Central memory CD4-positive, alpha-beta T cell (primary cell): ENCODE data around the gene EXOC6B.
"Not testable (repeated sequence)": the region's sequence is repeated elsewhere in the genome, so short reads cannot be mapped to it uniquely, and the experiment has no call there.

Experiments
- DNase-seq: peaks from one replicate; pipeline ENCODE4 v3.0.0; 2022

The EXOC6B gene

DNA sequence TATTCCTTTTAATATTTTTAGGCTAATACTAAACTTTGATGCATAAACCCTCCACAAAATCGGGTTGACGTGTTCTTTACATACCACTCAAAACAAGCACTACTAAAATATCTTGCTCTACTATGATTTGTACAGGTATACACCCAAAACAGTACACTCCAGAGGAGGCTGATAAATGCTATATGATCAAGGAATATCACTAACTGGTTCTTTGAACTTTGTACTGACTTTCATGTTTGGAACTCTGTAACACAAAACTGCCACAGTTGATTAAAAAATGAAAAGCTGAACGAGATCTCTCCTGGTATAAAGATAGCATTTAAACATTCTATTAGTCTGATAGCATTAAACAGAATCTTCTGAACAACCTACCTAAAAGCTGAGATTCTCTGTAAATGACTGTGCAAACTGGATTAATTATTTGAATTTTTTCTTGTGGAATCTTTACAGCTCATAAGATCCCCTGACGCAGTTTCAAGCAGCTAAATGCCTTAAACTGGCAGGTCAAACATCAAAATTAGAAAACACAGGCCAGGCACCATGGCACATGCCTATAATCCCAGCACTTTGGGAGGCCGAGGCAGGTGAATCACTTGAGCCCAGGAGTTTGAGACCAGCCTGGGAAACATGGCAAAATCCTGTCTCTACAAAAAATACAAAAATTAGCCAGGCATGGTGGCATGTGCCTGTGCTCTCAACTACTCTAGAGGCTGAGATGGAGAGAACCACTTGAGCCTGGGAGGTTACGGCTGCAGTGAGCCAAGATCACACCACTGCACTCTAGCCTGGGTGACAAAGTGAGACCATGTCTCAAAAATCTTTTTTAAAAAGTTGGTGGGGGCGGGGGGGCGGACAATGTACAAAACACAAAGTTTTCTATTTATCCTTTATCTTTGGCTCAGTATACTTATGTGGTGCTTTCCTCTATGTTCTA lies 150.6 kb downstream of the EXOC6B start:
- DNase-seq: no peak

DNA sequence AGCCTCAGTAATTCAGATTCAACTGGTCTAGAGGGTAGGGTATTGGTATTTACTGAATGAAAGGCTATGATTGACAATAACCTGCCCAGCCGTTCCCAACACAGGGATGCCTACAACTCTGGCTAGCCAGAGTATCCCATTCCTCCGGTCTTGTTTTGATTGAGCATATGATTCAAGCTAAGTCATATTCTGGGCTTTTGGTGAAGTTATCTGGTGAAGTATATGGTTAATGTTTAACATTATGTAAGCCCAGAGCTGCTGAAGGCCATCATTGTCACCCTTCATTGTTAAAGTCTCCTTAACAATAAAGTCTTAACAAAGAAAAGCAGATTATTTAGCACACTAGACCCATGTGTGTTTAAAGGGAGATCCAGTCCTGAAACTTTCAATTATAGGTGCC lies 152.6 kb downstream of the EXOC6B start:
- no peak for DNase-seq

DNA sequence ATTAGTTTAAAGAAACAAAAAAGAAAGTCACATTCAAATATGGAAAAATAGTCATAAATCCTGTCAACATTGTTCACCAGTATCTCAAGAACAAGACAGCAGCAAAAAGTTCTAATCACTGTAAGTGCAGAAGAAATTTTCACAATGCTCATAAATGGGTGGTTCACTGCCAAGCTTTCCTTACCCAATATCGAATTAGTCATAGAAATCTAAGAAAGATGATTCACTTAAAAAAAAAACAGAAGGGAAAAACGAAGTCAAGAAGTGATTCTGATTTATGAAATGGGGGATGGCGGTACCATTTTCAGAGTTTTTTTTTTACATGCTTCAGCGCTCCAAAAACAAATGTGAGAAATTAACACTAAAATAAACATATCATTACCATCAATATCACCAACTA lies 156.7 kb downstream of the EXOC6B start:
- DNase-seq: no peak

DNA sequence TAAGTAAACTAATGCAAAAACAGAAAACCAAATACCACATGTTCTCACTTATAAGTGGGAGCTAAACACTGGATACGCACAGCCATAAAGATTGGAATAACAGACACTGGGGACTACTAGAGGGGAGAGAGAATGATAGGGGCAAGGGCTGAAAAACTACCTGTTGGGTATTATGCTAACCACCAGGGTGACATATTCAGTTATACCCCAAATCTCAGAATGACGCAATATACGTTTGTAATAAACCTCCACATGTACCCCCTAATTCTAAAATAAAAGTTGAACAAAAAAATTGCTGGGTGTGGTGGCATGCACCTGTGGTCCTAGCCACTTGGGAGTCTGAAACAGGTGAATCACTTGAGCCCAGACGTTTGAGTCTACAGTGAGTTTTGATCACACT lies 157.2 kb downstream of the EXOC6B start:
- DNase-seq: no peak

DNA sequence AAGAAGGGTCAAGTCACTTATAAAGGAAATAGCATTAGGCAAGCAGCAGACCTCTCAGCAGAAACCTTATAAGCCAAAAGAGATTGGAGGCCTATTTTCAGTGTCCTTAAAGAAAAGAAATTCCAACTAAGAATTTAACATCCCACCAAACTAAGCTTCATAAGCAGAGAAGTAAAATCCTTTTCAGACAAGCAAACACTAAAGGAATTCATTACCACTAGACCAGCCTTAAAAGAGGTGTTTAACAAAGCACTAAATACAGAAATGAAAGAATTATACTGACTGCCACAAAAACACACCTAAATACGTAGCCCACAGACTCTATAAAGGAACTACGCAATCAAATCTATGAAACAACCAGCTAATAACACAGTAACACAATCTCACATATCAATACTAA lies 160.4 kb downstream of the EXOC6B start:
- no peak for DNase-seq

DNA sequence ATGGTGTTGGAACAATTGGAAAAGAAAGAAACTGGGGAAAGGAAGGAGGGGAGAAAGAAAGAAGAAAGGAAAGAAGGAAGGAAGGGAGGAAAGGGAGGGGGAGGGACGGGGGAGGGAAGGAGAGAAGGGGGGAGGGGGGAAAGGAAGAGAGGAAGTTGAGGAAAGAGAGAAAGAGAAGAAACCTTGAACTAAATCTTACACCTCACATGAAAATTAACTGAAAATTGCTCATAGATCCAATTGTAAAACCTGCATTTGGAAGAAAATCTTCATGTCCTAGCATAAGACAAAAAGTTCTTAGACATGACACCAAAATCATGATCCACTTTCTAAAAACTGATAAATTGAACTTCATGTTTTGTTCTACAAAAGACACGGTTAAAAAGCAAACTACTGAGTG lies 163.8 kb downstream of the EXOC6B start:
- no peak for DNase-seq

DNA sequence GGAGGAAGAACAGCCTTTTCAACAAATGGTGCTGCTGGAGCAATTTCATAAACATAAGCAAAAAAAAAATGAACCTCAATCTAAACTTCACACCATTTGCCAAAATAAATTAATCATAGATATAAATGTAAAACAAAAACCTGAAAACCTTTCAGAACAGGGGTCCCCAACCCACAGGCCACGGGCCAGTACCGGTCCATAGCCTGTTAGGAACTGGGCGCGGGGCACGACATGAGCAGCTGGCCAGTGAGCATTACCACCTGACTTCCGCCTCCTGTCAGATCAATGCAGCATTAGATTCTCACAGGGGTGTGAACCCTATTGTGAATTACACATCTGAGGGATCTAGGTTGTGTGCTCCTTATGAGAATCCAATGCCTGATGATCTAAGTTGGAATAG lies 176.0 kb downstream of the EXOC6B start:
- no peak for DNase-seq

DNA sequence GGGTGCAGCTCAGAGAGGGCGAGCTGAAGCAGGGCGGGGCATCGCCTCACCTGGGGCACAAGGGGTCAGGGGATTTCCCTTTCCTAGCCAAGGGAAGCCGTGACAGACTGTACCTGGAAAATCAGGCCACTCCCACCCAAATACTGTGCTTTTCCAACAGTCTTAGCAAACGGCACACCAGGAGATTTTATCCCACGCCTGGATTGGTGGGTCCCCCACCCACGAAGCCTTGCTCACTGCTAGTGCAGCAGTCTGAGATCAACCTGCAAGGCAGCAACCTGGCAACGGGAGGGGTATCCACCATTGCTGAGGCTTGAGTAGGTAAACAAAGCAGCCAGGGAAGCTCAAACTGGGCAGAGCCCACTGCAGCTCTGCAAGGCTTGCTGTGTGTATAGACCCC lies 184.6 kb downstream of the EXOC6B start:
- not testable (repeated sequence) for DNase-seq

DNA sequence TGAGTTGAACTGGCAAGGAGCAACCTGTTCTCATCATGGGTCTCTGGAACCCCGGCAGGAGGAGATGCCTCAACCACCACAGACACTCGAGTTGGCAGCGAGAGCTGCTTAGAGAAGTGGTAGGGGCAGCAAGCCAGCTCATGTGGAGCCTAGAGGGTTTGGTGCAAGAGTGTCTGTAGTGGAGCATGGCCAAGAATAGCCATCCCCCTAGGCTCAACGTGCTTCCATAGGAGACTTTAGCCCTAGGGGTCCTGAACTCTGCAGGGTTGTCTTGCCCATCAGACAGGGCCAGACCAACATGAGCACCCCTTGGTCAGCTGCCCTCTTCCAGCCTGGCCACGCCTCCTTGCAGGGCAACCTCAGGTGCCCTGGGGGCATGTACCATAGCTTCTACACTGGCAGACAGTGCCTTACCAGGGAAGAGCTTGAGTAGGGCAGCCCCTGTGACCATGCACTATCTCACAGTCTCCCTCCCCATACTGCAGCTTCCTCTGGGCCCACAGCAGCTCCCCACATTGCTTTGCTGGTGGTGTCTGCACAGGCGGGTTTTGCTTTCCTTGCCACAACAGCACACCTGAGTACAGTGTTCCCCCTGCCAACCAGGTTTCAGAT lies 187.1 kb downstream of the EXOC6B start:
- DNase-seq: no peak

DNA sequence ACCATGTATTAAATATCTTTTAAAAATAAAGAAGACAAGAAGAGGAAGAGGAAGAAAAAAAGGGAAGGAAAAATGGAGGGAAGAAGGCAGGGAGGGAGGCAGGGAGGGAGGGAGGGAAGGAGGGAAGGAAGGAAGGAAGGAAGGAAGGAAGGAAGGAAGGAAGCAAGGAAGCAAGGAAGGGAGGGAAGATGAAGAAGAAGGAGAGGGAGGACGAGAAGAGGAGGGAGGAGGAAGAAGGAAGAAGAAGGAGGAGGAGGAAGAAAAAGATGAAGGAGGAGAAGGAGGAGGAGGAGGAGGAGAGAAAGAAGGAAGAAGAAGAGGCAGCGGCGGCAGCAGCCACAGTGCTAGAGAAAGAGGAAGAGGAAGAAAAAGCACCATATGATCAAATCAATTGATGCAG lies 189.6 kb downstream of the EXOC6B start:
- DNase-seq: no peak

DNA sequence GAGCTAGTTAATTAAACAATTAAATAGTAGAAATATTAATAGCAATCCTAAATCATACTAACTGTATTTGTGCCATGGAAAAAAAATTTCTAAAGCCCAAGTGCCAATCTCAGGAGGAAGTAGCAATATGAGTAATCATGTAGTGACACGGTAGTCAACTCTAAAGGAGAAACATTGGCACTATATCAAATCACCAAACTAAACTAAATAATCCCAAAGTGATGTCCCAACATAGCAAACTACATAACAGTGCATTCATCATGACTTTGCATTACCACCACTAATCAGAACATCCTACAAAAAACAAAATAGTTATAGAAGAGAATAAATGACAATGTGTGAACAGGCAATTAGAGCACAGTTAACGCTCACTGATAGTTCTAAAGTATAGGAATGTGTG lies 195.1 kb downstream of the EXOC6B start:
- DNase-seq: no peak

DNA sequence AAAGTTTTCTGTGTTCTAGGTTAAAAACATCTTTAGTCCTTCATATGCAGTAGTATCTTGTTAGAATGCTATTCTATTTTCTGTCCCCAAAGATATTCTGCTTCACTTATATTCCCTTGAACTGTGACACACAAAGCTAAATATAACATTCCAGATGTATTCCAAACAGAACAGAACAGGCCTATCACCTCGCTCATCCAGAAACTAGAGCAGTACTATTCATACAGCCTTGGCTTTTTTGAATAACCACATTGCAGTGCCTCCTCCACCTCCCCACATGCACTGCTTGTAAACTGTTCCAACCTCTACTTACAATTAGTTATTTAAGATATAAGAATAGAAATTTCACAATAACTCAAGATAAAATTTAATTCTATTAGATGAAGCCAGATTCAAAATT lies 196.8 kb downstream of the EXOC6B start:
- DNase-seq: no peak

DNA sequence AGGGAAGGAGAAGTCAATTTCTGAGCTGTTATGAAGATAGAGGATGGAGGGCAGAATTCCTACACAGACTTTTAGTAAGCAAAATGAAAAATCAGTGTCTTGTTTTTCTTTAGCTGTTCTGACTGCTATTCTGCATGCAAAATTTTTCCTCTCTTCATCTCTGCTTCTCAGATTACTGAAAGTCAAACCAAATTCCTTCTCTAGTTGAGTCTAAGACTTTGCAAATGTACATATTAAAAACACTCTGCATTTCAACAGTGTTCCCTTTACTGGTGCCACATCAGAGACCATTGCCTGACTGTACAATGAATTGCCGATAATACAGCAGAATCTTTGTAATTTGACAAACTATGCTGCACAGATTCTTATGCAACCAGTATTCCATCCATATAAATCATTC lies 198.8 kb downstream of the EXOC6B start:
- no peak for DNase-seq

DNA sequence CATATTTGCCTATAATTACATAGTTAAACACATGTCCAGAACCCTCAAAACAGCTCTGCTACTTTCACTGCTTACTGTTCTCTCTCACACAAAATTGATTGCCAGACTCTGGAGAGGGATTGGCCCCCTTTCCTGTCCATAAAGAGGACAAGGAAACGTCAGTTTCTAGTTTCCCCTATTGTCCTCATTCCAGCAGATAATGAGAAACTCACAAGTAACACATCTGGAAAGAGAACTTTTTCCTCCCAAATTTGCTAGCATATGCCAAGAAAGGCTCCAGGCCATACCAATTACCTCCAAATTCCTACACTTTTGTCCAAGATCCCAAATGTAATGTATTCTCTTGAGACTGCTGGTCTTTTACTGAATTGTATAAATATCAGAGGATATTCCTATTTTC lies 200.5 kb downstream of the EXOC6B start:
- no peak for DNase-seq

DNA sequence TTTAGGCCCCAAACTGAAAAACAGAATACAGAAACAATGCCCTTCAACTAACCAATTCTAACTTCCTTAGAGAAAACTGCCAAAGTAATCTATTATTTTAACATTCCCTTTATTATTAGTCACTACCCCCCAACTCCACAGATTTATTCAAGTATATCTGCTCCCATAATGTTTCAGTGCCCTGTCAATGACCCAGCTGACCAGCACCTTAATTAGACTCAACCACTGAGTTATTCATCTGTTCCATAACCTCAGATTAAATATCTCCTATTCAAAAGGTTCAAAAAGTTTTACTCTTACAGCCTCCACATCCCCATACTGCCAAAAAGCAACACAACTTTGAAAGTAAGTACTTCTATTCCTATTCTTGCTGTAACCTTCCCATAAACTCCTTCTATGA lies 202.4 kb downstream of the EXOC6B start:
- DNase-seq: no peak

DNA sequence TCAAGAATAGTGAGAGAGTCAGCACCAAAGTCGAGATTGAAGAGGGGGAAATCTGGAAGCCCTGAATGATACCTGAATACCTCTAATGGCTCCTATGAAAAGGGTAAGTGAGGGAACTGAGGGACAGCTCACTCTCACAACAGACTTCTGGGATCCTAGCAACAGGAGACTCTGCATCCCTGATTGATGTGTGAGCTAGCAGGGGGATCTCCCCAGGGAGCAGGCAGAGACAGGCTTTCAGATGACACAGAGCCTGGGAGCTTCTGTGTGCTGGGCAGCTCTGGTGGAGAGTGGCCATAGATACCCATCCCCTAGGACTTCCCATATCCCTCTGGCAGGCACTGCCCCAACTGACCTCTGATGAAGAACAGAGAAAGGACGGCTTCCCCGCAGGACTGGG lies 206.2 kb downstream of the EXOC6B start:
- DNase-seq: no peak

DNA sequence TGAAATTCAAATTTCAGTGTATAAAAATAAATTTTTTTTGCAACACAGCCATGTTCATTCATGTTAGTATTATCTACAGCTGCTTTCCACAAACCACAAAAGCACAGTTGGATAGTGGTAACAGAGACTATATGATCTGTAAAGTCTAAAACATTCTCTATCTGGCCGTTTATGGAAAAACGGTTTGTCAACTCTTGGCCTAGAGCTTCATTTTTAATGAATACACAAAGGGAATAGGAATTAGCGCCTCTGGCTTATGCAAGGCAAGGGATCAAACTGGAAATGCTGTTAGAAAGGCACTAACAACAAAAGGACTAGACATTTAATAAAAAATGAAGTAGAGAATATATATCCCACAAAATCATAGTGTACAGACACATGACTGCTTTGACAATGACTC lies 211.9 kb downstream of the EXOC6B start:
- DNase-seq: no peak

DNA sequence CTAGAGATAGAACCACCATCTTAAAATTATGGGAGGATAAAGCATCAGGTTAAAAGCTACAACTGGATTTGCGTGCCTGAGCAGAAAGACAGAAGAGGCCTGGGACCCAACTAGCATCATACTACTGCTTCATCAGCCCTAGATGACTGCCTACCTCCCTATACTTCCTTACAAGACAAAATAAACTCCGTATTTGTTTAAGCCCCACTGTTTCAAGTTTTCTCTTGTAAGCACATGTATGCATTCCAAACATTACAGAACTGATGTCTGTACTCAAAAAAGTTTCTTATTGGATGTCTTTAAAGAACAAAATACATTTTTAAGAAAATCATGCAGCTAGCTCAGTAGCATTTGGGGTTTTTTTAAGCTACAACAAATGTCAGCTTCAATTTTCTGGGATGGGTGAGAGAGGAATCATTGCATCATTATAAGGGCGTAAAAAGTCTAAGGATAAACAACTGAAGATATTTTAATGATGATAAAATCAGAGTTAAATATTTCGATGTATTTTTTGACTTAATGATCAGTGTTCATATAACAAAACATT lies 213.1 kb downstream of the EXOC6B start:
- no peak for DNase-seq

DNA sequence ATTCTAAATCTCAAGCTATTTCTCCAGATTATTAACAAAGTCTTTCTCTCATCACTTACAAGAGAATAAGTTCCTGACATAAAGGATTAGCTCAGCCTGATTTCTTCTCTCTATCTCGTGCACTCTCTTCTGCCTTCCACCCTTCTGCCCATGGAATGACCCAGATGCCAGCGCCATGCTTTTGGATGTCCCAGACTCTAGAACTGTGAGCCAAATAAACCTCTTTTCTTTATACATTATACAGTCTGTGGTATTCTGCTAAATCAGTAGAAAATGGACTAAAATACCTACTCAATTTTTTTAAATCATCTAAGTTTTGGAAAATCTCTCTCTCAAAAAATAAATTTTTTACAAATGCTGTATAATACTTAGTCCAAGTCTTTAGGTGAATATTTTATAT lies 218.6 kb downstream of the EXOC6B start:
- no peak for DNase-seq

DNA sequence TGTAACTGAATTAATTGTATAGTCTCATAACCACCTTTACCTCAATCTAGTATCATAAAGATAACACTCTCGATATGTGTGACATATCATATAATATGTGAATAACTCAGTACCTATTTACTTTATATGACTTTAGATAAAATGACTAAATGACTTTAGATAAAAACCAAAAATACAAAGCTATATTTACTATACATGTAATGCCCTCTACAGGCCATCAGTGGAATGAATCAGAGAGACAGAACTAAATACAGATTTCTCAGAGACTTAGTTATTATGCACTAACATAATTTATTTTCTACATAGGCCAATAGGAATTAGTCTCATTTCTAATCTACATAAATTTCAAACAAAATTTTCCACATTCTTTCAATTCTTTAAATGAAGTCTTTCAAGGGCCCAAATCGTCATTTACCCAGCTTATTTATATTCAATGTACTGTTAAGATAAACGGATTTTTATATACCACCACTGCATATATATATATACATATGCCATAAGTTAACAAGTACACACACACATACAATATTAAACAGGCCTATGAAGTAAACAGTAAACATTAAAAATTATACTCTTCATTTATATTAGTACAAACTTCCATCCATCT lies 219.9 kb downstream of the EXOC6B start:
- no peak for DNase-seq

DNA sequence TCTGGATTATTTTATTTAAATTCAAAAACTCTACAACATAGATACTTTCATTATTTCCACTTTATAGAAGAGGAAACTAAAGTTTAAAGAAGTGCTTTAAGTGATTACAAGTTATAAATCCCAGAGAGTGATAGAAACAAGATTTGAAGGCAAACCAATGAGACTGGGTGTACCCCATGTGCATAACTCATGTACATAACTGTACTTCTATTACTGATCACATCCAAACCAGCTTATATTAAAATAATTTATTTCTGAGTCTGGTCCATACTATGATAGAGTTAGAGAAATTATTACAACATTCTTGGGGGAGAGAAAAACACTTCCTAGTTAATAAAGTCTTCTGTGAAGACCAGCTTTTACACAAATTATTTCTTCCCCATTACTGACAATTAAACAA lies 221.4 kb downstream of the EXOC6B start:
- DNase-seq: no peak

DNA sequence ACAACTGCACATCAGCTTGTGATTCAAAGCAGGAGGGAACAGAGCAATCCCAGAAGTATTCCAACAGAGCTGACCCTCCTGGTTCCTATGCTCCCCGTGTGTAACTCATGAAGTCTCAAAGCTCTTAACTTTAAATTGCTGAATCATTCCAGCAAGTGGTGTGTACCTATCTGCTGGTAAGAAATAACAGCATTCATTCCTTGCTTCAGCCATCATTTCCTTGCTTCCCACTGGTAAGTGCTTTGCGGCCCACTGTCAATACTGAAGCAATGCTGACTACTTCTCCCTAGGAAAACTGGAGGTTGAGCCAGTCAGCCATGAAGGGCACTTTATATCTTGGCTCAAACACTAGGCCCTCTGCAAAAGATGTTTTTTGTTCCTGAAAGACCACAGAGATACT lies 222.4 kb downstream of the EXOC6B start:
- DNase-seq: no peak

DNA sequence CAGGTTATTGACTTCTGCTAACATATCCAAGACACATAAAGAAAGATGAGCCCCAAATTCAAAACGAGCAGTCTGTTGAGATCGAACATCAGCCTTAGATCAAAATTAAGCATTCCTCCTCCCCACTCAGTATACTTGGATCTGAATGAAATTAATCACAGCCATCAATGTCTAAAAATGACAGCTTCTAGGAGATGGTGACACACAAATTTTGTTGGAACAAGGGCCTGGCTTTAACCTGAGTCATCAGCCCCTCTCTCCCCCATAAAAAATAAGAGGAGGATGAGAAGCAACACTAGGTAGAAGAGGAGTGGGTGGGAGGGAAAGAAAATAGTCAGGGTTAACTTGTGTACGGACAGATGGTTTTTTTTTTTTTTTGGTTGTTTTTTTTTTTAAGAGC lies 223.1 kb downstream of the EXOC6B start:
- no peak for DNase-seq

DNA sequence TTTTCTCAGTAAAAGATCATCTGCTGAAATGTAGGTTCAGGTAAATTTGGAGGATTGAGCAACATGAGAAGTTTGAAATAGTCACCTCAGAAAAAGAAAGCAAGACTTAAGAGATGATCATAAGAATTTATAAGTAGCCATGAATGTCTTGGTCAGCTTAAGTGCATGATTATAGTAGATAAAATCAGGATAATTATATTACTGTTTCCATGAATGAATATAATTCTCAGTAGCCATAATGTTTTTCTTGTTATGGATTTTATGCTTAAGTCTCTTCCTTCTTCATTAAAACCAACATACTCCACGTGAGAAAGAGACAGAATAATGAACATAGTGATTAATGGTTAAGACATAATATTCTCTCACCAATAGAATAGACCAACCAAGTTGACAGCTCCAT lies 223.7 kb downstream of the EXOC6B start:
- no peak for DNase-seq
